HL-60 (cell line): Measurements from ENCODE around the gene GNAT2.
A peak's percentile ranks its signal among the peaks of the same experiment; 100 is the strongest.

Source experiments
- DNase-seq, 2 experiments: peaks; one replicate each; pipeline ENCODE4 v3.0.0-alpha.2; 2010 to 2020; ENCODE audit warnings: low read depth in 1 of 2, low spot score in 1 of 2
- H3K27ac ChIP-seq: fragments of 250-450 bp; sonication (Bioruptor Pico); replicated peaks from 2 replicates; pipeline ENCODE4 v1.5.1; 2020; ENCODE audit warnings: mild to moderate bottlenecking, moderate library complexity
- H3K27me3 ChIP-seq: fragments of 250-450 bp; sonication (Bioruptor Pico); 2 replicates; pipeline ENCODE4 v1.5.1; 2021; ENCODE audit warnings: mild to moderate bottlenecking, moderate library complexity; ENCODE audit not compliant: insufficient read depth, poor library complexity, severe bottlenecking
- H3K4me3 ChIP-seq: replicated peaks from 2 replicates; pipeline ENCODE4 v1.5.1; 2011; ENCODE audit warnings: mild to moderate bottlenecking, control low read depth, low read length; ENCODE audit not compliant: insufficient read depth
- GABPA ChIP-seq: IDR thresholded peaks from 2 replicates; pipeline ENCODE4 v1.6.1; 2012; ENCODE audit warnings: low read depth
- POLR2AphosphoS5 ChIP-seq: IDR thresholded peaks from 2 replicates; pipeline ENCODE4 v1.6.1; 2012; ENCODE audit warnings: low read depth
- SPI1 ChIP-seq: IDR thresholded peaks from 2 replicates; pipeline ENCODE4 v1.6.1; 2012; ENCODE audit warnings: low read depth, mild to moderate bottlenecking, borderline replicate concordance
- TF ChIP-seq, protein P1 (sequence below): IDR thresholded peaks from 2 replicates; pipeline ENCODE4 v1.6.1; 2012; ENCODE audit warnings: low read depth; ENCODE audit not compliant: insufficient replicate concordance
- TF ChIP-seq, protein P2 (sequence below): IDR thresholded peaks from one replicate; pipeline ENCODE4 v1.5.1; 2011; ENCODE audit warnings: low read length, control low read depth, inconsistent platforms; ENCODE audit not compliant: insufficient read depth

GNAT2 gene

DNA sequence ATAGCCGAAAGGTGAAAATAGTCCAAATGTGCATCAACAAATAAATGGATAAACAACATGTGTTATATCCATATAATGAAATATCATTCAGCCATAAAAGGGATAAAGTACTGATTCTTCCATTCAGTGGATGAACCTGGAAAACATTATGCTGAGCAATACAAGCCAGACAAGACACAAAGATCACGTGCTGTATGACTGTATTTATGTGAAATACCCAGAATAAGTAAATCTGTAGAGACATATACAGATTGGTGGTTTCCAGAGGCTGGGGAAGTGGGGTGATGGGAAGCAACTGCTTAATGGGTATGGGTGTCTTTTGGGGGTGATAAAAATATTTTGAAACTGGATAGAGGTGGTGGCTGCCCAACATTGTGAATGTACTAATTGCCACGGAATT, 23.2 kb upstream of the GNAT2 start:
- DNase-seq, result no peak
- TF ChIP-seq, protein P1, sequence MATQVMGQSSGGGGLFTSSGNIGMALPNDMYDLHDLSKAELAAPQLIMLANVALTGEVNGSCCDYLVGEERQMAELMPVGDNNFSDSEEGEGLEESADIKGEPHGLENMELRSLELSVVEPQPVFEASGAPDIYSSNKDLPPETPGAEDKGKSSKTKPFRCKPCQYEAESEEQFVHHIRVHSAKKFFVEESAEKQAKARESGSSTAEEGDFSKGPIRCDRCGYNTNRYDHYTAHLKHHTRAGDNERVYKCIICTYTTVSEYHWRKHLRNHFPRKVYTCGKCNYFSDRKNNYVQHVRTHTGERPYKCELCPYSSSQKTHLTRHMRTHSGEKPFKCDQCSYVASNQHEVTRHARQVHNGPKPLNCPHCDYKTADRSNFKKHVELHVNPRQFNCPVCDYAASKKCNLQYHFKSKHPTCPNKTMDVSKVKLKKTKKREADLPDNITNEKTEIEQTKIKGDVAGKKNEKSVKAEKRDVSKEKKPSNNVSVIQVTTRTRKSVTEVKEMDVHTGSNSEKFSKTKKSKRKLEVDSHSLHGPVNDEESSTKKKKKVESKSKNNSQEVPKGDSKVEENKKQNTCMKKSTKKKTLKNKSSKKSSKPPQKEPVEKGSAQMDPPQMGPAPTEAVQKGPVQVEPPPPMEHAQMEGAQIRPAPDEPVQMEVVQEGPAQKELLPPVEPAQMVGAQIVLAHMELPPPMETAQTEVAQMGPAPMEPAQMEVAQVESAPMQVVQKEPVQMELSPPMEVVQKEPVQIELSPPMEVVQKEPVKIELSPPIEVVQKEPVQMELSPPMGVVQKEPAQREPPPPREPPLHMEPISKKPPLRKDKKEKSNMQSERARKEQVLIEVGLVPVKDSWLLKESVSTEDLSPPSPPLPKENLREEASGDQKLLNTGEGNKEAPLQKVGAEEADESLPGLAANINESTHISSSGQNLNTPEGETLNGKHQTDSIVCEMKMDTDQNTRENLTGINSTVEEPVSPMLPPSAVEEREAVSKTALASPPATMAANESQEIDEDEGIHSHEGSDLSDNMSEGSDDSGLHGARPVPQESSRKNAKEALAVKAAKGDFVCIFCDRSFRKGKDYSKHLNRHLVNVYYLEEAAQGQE, result no peak
- TF ChIP-seq, protein P2, sequence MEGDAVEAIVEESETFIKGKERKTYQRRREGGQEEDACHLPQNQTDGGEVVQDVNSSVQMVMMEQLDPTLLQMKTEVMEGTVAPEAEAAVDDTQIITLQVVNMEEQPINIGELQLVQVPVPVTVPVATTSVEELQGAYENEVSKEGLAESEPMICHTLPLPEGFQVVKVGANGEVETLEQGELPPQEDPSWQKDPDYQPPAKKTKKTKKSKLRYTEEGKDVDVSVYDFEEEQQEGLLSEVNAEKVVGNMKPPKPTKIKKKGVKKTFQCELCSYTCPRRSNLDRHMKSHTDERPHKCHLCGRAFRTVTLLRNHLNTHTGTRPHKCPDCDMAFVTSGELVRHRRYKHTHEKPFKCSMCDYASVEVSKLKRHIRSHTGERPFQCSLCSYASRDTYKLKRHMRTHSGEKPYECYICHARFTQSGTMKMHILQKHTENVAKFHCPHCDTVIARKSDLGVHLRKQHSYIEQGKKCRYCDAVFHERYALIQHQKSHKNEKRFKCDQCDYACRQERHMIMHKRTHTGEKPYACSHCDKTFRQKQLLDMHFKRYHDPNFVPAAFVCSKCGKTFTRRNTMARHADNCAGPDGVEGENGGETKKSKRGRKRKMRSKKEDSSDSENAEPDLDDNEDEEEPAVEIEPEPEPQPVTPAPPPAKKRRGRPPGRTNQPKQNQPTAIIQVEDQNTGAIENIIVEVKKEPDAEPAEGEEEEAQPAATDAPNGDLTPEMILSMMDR, result no peak
- no peak for TF ChIP-seq POLR2AphosphoS5
- no peak for TF ChIP-seq SPI1
- TF ChIP-seq GABPA, result no peak

DNA sequence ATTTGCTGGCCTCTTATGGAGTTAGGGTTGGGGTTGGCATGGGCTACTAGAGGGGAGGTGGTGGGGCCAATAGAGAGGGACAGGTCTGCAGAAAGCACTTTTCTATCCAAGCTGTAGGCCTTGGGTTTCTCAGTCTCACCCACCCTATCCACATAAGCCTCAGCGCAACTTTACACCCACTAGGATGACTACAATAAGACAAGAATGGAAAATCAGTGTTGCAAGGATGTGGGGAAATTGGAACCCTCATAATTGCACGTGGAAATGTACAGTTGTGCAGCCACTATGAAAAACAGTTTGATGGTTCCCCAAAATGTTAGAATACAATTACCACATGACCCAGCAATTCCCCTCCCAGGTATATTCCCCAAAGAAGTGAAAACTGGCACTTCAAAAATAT, 22.4 kb upstream of the GNAT2 start:
- Histone ChIP-seq H3K27ac (no peak overlapping the region), H3K27me3 (no peaks in the 10 kb centered on the region), H3K4me3 (no peak overlapping the region)
- TF ChIP-seq, protein P2, result no peak
- TF ChIP-seq GABPA (no peak), SPI1 (no peak), POLR2AphosphoS5 (no peak)
- TF ChIP-seq, protein P1, result no peak
- DNase-seq, result no peak

More for the DNA sequence above, 23.2 kb upstream of the GNAT2 start:
- H3K4me3 ChIP-seq, result no peak overlapping the region
- no peaks in the 10 kb centered on the region for H3K27me3 ChIP-seq
- H3K27ac ChIP-seq, result no peak overlapping the region

DNA sequence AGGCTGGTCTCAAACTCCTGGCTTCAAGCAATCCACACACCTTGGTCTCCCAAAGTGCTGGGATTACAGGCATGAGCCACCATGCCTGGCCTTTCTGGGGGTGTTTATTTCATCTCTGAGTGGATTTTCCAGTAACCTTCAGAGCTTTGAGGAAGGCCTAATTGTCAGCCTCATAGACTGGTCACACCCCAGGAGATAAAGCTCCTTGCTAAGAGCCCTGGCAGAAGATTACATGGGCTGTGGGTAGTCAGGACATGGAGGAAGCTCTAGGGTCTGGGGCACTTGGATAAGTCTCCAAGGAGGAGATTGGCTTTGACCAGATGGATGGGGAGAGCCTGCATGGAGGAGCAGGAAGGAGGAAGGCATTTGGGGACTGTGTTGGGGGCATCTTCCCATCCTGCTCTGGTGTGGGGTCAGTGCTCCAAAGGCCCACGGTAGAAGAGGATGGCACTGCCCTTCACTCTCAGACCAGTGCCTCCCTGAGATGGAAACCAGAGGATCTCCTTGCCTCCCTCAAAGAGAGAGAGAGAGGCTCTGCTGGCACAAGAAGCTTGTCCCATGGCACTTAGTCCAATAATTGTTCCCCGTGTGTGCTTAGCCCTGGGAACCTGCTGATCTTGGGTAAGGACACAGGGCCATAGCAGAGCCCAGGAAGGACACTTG, 21.8 kb upstream of the GNAT2 start:
- TF ChIP-seq GABPA (no peak), SPI1 (no peak), POLR2AphosphoS5 (no peak)
- TF ChIP-seq, protein P1, result no peak
- H3K27me3 ChIP-seq, result no peaks in the 10 kb centered on the region
- no peak overlapping the region for H3K27ac ChIP-seq
- peak in 1 of 2 experiments; percentile 0 for DNase-seq
- H3K4me3 ChIP-seq, result no peak overlapping the region
